ENCODE results near the gene PEMT.
A peak's percentile ranks its signal among the peaks of the same experiment; 100 is the strongest.

DNA sequence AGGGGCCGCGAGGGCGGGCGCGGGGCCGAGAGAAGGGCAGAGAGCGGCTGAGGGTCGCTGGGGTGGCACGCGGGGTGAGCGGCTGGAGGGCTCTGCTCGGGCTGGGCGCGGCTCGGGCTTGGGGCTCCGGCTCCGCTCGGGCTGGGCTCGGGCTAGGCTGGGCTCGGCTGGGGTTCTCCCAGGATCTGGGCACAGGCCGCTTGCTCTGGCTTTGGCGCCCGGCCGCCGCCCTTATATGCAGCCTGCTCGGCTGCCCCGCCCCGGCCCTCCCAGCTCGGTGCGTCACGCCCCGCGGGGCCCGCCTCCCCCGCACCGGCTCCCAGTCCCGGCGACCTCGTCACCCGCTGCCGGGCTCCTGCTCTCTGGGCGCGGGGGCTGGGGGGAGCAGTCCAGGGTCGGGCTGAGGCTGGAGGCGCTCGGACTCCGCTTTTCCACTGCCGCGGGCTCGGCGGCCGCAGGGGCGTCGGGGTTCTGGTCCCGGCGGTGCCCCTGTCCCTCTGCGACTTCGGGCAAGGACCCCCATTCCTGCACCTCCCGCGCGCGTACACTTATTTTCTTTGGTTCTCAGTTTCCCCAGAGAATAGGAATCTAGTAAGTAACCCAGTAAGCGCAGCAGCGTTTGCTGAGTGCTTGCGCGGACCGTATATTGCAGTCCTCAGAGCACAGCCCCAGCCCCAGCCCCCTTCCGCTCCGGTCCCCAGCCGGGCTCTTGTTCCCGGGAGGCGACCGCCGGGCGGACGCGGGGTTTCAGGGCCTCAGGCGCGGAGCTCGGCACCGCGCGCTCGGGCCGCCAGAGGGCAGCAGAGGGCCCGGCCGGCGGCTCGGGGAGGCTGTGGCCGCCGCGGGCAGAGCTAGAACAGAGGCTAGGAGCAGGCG lies 95.1 kb downstream of the PEMT start, which contains the start of gene RASD1:
- TF ChIP-seq, protein P1, sequence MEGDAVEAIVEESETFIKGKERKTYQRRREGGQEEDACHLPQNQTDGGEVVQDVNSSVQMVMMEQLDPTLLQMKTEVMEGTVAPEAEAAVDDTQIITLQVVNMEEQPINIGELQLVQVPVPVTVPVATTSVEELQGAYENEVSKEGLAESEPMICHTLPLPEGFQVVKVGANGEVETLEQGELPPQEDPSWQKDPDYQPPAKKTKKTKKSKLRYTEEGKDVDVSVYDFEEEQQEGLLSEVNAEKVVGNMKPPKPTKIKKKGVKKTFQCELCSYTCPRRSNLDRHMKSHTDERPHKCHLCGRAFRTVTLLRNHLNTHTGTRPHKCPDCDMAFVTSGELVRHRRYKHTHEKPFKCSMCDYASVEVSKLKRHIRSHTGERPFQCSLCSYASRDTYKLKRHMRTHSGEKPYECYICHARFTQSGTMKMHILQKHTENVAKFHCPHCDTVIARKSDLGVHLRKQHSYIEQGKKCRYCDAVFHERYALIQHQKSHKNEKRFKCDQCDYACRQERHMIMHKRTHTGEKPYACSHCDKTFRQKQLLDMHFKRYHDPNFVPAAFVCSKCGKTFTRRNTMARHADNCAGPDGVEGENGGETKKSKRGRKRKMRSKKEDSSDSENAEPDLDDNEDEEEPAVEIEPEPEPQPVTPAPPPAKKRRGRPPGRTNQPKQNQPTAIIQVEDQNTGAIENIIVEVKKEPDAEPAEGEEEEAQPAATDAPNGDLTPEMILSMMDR (IDR thresholded peaks at IDR 0.05) = peak; percentile 94 to 100 (median 97)
- peak; percentile 90 for TF ChIP-seq POLR2A (IDR thresholded peaks at IDR 0.05; ENCODE audit: low read depth)

Measured in esophagus muscularis mucosa (tissue), 3 donors.